ENCODE measurements around the gene FBRSL1. TPM values are rescaled to one million over a fixed set of nuclear protein-coding genes. Genes with fewer than 3 reads are reported as not detected.

The FBRSL1 gene
- total and polyA plus RNA-seq, 2 of the 8 experiments (the other 6 are each of a cell fraction or from before 2014, with no cell fraction given) = 18.4 to 109 TPM

- no peak for TF ChIP-seq SP4 (IDR thresholded peaks at IDR 0.05; ENCODE audit: low read length)
Measured at GRCh38 chr12:132475304-132476037, 14.5 kb upstream of the FBRSL1 start (continued).
